Measurements from ENCODE around the gene SF3B2. TPM values are rescaled to one million over a fixed set of nuclear protein-coding genes. Genes with fewer than 3 reads are reported as not detected.

The SF3B2 gene
- total and polyA plus RNA-seq, 10 donors, result 77.5 to 195 (median 147) TPM

GRCh38 chr11:66055021-66055420, 2.9 kb downstream of the SF3B2 start:
- no peak for TF ChIP-seq CTCF (IDR thresholded peaks at IDR 0.05 in 8 of 11, conservative IDR thresholded peaks at IDR 0.05 in 3 of 11)
- TF ChIP-seq POLR2AphosphoS5 (IDR thresholded peaks at IDR 0.05), result no peak
- TF ChIP-seq POLR2A (IDR thresholded peaks at IDR 0.05), result no peak
- Histone ChIP-seq H3K27ac (no peak overlapping the region), H3K36me3 (peaks cover 19 to 71% (median 63%) of the 10 kb centered on the region in 6 donors), H3K9me3 (no peaks in the 10 kb centered on the region), H3K4me1 (peaks cover 20 to 52% (median 34%) of the 10 kb centered on the region in 6 donors), H3K27me3 (replicated peaks in 1 of 7) (no peaks in the 10 kb centered on the region), H3K4me3 (no peak overlapping the region)
- peak; percentile 75 for DNase-seq
- 95 to 99% (median 96%) methylated on average over 6 to 7 of the region's 7 CpGs for WGBS, 5 donors
- intact Hi-C loops (cut with DNase I; ENCODE audit: low total_unique reads), result no loop called here

GRCh38 chr11:66056501-66056900, 4.3 kb downstream of the SF3B2 start:
- peak; percentile 46 for DNase-seq
- Histone ChIP-seq H3K27ac (no peak overlapping the region), H3K4me1 (peaks cover 15 to 44% (median 24%) of the 10 kb centered on the region in 6 donors), H3K4me3 (no peak overlapping the region), H3K27me3 (replicated peaks in 1 of 7) (no peaks in the 10 kb centered on the region), H3K36me3 (peaks cover 19 to 86% (median 78%) of the 10 kb centered on the region in 6 donors), H3K9me3 (no peaks in the 10 kb centered on the region)
- intact Hi-C loops (cut with DNase I; ENCODE audit: low total_unique reads), result no loop called here
- 66 to 83% (median 76%) methylated on average over 7 of the region's 7 CpGs for WGBS, 5 donors
- TF ChIP-seq CTCF (IDR thresholded peaks at IDR 0.05 in 8 of 11, conservative IDR thresholded peaks at IDR 0.05 in 3 of 11) (no peak), POLR2A (IDR thresholded peaks at IDR 0.05) (no peak), POLR2AphosphoS5 (IDR thresholded peaks at IDR 0.05) (no peak)

GRCh38 chr11:66059966-66060680, 8.0 kb downstream of the SF3B2 start:
- Histone ChIP-seq H3K36me3 (peaks cover 33 to 100% (median 98%) of the 10 kb centered on the region in 6 donors), H3K27me3 (replicated peaks in 1 of 7) (no peaks in the 10 kb centered on the region), H3K27ac (no peak overlapping the region), H3K4me3 (no peak overlapping the region), H3K4me1 (peaks cover 0 to 27% (median 3%) of the 10 kb centered on the region in 6 donors), H3K9me3 (no peaks in the 10 kb centered on the region)
- WGBS, 5 donors, result 70 to 85% (median 82%) methylated on average over 8 of the region's 8 CpGs
- no peak for DNase-seq
- TF ChIP-seq POLR2A (IDR thresholded peaks at IDR 0.05), result no peak
- TF ChIP-seq POLR2AphosphoS5 (IDR thresholded peaks at IDR 0.05), result no peak
- no peak for TF ChIP-seq CTCF (IDR thresholded peaks at IDR 0.05 in 8 of 11, conservative IDR thresholded peaks at IDR 0.05 in 3 of 11)
- intact Hi-C loops (cut with DNase I; ENCODE audit: low total_unique reads), result loop anchor here (10.0 kb wide), 1 partner anchor 75 kb away; no protein-coding TSS in a partner anchor

GRCh38 chr11:66061268-66061667, 9.1 kb downstream of the SF3B2 start:
- no peak for DNase-seq
- no peaks in the 10 kb centered on the region for H3K9me3 ChIP-seq
- intact Hi-C loops (cut with DNase I; ENCODE audit: low total_unique reads), result loop anchor here (10.0 kb wide), 1 partner anchor 74 kb away; no protein-coding TSS in a partner anchor
- TF ChIP-seq CTCF (IDR thresholded peaks at IDR 0.05 in 8 of 11, conservative IDR thresholded peaks at IDR 0.05 in 3 of 11) (no peak), POLR2AphosphoS5 (IDR thresholded peaks at IDR 0.05) (no peak), POLR2A (IDR thresholded peaks at IDR 0.05) (no peak)
- H3K27ac ChIP-seq, result no peak overlapping the region
- WGBS, 5 donors, result 61 to 82% (median 75%) methylated on average over 6 of the region's 6 CpGs
- peaks cover 0 to 26% (median 1%) of the 10 kb centered on the region in 6 donors for H3K4me1 ChIP-seq
- H3K36me3 ChIP-seq, result peaks cover 27 to 100% (median 98%) of the 10 kb centered on the region in 6 donors
- H3K27me3 ChIP-seq (replicated peaks in 1 of 7), result no peaks in the 10 kb centered on the region
- no peak overlapping the region for H3K4me3 ChIP-seq

All from spleen (tissue), 11 donors.